HG02678 (cell line): ENCODE data around the gene STX8.

Experiments
- ATAC-seq: cut with Tn5 transposase; IDR thresholded peaks from one replicate; pipeline ENCODE4 v1.9.1; 2021; ENCODE audit warnings: mild to moderate bottlenecking, moderate library complexity; ENCODE audit not compliant: unreplicated experiment

The STX8 gene

DNA sequence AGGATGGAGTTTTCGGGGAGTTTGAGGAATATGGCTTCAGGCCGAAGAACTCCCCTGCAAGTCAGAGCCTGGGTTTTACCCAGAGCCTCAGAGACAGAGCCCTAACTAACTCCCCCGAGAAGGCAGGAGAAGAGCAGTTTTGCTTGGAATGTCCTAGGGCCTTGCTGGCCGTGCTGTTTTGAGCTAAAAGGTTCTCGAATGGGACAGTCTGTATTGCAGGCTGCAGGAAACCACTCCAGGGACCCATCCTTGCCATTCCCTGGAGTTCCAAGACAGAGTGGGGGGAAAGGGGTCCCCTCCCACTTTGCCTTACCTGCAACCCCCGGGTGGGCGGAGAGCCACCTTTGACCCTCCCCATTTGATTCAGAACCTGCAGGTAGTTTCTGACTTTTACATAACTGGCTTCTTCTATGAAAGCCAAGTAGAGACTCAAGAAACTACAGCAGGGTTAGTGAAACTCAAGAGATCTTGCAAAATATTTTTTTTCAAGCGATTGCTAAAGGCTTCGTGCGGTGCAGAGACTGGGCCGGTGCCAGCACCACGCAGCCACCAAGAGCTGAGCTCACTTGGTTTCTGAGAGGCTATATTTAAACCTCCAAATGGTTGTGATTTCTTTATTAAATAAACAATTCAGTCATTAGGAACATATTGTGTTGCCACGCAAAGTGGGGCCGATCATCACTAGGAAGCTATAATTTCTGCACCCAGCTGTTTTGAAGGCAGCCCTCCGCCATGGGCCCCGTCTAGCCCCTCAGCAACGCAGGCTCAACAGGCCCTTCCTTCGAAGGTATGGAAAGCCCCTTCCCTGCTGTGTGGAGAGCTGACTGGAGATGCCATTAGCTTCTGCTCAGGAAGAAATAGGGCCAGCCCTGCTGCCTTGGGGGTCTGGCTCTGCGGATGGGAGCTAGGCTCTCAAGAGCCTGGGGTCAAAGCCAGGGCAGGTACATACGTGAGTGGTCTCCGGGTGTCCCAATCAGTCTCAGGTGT is 331.3 kb downstream of the STX8 start:
- no peak for ATAC-seq

DNA sequence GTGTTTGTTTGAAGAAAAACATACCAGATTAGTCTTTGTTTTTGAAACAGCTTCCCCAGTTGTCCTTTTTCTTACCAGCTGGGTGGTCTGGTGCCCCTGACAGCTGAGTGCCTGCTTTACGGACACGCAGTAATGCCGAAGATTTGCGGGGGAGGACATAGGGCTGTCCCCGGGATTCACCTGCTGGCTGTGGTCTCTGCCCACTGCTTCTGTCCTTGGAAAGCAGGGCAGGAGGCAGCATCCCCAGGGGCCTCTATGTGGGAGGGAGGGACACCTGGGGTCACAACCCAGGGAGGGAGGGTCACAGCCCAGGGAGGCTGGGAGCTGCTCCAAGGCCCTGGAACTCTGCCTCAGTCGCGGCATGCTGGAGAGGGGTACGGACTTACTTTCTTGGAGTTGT is 332.6 kb downstream of the STX8 start:
- ATAC-seq, result no peak

DNA sequence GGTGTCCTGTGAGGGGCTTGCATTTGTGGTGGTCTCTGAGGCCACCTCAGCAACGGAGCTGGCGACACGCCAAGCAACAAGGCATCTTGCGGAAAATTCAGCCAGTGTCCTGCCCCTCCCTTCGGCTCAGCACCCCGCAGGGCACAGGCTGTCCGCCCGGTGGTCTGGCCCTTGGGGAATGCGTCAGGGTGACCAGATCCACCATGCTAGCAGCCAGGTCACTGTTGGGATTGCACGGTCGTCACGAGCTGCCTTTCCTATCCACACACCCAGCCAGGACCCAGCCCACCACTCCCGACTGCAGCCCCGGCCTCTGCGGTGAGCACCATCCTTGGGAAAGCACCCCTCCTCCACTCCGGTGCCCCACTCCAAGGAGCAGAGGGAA is 333.1 kb downstream of the STX8 start:
- ATAC-seq, result no peak

DNA sequence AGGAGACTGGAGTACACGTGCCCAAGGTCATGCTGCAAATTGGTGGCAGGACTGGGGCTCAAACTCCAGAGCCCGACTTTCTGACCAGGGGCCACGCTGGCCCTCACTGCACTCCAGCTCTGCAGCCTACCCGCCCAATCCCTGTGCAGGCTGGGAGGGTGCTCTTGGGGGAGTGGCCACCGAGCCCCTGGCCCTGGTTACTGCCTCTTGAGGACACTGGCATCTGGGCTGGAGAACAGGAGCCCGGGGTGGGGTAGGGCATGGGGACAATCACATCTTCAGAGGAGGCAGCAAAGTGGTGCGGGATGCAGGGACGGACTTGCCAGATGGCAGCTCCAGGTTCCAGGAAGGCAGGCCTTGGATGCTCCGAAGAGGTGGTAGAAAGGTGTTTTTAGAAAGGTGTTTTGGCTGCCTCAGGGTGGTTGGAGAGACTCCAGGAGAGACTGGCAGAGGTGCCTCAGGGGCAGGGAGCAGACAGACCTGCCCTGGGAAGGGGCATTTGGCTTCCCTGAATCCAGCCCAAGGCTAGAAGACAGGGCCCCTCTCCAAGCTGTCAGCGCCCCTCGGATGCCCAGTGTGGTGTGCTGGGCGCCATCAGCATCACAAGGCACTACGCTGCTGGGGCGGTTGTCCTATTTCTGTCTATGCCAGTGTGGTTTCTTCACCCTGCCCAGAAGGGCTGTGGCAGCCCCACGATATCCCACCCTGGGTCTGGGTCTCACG is 333.7 kb downstream of the STX8 start:
- ATAC-seq, result no peak

DNA sequence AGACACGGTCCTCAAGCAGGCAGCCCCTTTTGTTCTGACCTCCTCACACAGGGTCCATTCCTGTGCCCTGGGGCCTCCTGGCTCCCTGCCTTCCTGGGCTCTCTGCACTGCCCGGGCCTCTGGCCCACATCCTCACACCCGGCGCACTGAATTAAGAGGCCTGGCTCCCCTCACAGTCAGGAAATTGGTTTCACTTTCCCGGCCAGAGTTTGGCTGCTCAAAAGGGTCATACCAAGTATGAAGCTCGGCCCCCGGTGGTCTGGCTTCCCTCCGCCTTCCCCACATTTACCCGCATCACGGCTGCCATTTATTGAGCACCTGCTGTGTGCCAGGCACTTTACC is 334.3 kb downstream of the STX8 start:
- ATAC-seq, result no peak

DNA sequence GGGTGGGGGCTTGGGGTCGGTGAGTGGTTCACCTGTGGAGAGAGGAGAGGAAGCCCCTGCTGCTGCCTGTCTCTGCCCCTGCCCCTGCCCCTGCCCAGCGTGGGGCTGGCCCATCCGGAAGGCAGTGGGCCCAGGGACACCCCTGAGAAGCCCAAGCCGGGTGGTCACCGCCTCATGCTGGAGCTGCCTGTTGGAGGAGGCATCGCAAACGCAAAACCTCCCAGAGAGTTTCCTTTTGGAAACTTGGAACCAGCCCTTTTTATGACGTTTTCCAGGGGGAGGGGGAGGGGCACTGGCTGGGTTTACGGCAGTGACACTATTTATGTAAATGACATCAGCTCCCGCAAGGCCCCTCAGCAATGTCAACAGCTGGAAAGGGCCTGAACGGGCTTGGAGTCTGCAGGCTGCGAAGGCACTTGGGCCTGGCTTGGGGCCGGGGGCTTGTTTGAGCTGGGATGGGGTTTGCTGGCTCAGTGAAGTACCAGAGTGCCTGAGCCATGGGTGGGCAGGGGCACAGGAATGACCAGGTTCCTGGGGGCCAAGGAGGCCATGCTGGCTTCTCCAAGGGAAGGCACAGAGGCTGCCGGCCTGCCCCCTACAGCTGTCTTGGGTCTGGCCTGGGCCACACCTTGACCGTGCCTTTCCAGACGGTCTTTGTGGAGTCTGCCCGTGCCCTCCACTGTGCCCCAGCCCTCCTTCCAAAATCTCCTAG is 334.8 kb downstream of the STX8 start:
- no peak for ATAC-seq

DNA sequence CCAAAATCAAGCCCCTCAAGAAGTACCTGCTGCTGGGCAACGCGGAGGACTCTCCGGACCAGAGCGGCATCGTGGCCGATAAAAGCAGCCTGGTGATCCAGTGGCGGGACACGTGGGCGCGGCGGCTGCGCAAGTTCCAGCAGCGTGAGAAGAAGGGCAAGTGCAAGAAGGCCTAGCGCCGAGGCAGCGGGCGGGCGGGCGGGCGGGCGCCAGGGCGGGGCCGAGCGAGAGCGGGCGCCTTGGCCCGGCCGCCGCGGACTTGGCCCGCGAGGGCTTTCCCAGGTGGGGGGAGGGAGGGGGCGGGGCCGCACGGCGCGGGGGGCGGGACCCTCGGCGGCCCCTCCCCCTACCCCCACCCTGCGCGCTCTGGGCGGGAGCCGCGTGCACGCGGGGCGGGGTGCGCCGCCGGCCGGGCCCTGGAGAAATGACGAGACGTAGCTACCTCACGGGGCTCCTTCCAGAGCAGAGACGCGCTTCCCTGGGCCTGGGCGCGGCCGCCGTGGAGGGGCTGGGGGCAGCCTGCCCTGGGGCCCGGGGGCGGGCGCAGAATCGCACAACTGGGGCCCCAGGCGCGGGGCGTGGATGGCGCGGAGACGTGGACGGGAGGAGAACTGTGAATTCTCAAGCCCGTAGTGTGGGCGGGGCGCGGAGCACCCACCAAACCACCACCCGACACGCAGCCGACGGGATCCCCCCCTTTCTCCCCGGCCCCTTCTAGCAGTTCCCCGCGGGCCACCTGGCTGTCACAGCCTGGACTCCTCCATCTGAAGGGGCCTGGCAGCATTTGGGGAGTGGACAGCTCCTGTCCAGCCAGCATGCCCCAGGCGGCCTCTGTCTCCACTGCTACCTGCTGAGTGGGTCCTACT is 335.6 kb downstream of the STX8 start:
- peak; percentile 71 for ATAC-seq

DNA sequence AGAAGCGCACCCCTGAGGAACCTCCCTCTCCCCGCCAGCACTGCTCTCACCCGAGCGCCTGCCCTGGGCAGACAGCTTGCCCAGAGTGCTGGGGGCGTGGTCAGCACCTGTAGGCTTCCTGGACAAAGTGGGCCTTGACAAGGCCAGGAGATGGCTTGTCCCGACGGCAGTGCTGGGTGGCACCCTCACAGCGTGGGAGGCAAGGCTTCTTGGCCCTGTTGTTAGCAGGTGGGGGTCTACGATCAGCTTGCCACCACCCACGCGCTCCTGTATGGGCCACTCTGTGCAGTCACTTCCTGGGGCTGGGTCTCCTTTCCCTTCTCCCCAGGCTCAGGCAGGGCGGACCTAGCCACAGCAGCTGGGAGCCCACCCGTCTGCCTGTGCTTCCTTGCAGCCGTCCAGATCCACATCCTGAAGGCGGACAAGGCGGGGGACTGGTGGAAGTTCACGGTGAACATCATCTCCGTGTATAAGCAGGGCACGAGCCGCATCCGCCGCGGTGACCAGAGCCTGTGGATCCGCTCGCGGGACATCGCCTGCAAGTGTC is 336.3 kb downstream of the STX8 start:
- ATAC-seq, result no peak

DNA sequence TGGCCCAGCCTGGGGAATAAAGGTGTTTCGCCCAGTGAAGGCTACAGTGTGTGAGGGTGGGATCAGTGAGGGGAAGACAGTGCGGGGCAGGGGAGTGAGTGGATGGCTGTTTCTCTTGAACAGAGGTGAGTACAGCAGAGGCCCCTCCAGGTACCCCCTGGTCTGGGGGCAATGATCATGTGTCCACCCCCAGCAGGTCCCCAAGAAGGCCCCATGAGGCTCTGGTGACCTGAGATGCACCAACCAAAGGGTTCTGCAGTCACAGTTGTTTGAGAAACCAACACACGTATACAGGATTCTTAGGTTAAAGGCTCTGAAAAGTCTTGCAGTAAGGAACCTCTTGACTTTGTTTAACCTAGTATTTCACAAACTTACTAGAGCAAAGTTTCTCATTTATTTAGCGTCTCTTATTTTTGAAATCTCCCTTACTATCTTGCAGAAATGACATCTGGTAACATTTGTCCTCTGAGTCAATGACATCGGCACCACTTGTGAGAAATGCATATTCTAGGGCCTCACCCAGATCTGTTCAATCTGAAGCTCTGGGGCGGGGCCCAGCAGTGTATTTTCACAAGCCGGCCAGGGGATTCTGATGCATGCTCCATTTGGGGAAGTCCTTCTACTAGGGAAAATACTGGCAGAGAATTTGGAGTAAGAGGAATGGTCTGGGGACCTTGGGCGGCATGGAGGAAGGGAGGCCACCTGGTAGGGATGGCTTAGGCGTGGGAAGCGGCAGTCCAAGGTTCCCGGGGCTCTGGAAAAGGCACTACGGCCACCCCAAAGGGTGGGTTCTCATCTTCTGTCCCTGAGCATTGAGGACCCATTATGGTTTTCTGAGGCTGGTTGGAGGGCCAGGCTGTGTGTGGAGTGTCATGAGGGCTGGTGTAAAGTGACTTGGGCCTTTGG is 337.0 kb downstream of the STX8 start:
- ATAC-seq, result no peak

DNA sequence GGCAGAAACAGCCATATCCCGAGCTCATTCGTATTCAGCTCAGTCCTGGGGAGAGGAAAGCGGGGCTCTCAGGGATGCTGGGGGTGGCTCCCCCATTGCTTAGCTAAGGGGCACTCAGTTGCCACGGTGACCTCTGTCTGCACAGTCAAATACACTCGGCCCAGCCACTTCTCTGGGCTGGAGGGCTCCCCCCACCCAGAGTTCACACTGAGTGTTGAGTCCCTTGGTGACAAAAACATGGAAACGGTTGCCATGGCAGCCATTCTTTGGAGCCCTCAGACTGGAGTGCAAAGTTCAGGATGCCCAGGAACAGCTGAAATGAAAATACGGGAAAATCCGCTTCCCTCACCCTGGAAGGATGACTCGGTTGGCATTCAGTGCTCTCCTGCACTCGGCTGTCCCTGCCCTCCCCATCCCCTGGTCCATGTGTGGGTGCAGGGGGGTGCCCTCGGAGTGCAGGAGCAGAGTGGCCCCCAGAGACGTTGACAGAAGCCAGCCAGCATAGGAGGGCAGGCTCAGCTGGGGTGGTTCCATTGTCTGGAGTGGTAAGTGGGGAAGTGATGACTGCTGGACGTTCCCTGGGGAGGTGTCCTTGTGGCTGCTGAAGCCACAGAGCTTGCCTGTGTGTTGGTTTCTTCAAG is 337.8 kb downstream of the STX8 start:
- no peak for ATAC-seq

DNA sequence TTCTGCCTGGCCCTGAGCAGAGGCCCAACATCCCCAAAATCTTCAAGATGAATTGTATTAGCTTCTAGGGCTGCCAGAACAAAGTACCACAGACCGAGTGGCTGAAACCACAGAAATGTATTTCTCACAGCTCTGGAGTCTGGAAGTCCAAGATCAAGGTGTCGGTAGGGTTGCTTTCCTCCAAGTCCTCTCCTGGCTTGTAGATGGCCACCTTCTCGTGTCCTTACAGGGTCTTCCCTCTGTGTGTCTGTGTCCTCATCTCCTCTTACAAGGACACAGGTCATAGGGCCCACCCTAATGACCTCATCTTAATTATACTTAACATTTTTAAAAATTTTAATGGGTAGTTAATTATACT is 338.6 kb downstream of the STX8 start:
- no peak for ATAC-seq

DNA sequence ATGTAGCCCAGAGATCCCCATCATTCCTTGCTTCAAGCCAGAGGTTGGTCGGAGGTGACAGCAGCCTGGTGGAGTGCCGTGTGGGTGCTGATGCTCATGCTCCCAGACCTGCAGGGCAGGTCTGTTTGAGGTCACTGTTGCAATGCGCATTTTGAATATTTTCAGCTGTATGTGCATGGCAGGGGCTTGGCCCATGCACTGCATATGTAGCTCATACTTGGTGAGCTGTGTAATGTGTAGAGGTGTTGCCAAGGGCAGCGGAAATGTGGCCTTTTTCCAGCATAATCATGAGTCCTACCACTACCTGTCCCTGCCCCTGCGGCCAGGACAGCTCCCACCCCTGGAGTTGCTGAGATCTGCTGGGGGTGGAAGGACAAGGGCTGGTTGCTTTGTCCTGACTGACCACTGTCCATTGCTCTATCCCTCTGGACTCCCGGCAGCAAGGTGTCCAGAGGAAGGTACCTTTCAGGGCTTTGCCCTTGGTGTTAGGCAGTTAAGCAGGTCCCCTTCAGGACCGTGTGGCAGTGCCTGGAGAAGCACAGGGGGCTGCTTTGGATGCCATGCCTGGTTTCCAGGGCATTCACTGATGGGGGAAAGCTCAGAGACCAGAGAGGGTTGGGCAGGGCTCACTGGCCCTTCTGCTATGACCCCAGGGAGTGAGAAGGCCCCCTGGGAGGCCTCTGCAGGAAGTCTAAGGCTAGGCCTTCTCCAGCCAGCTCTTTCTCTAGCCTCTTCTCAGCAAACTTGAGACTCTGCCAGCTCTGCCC is 339.2 kb downstream of the STX8 start:
- no peak for ATAC-seq

DNA sequence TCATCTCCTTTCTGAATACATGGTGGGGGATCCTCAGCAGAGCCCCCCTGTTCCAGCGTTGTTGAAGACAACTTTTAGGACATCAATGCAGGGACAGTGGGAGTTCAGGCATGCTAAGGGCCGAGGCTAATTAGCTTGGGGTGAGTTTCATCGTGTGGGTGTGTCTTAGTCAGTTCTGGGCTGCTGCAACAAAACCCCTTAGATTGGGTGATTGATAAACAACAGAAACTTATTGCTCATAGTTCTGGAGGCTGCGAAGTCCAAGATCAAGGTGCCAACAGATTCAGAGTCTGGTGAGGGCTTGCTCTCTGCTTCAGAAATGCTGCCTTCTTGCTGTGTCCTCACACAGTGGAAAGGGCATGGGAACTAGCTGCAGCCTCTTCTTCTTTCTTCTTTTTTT is 340.3 kb downstream of the STX8 start:
- ATAC-seq, result no peak

DNA sequence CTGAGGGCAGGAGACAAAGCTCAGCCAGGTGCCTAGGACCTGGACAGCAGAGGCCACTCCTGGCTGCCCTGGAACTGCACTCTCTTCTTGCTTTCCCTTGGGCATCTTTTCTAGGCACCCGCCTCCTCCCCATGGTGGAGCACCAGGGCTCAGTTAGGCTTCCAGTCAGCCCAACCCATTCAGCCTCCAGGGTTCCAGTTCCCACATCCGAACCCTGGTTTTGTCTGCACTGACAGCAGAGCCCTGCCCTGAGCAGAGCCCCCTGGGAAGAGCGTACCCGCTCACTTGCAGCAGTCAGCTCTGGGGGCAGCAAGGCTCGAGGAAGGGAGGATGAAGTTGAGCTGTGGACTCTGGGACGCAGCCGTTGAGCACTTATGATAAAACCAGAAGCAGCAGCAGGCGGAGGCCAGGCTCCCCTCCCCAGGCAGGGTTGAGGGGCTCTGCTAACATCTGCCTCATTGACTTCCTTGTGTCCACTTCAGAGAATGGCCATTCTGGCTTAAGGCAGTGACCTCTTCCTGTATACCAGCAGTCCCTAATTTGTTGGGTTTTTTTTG is 341.2 kb downstream of the STX8 start:
- ATAC-seq, result no peak

DNA sequence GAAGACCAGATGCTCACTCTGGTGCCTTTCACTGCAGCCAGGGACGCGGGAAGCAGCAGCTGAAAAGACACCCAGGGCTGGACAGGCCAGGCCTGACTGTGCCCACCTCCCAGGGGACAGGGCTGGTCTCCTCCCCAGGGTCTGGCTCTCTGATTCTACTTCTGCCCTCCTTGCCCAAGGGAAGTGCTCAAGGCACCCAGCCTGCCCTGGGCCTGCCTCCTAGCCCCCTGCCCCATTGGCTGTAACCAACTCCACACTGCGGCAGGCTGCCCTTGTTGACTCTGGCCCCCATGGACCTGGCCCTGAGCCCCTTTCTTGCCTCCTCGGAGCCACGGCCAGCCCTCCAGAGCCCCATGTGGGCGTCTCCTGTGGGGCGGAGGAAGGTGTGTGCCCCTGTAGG is 341.9 kb downstream of the STX8 start:
- ATAC-seq, result no peak

DNA sequence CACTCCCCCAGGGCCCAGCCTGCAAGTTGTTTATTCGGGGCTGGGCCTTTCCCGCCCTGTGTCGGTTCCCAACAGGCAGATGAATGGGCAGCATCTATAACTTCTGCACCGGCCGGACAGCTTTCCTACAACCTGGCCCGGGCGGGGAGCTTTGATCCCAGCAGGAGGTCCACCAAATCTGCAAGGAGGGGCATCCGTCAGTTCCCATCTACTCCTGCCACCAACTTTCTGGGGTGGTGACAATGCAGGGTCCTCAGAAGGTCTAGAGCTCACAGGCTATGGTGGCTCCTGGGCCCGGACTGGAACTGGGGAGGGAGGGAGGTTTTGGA is 342.4 kb downstream of the STX8 start:
- no peak for ATAC-seq

DNA sequence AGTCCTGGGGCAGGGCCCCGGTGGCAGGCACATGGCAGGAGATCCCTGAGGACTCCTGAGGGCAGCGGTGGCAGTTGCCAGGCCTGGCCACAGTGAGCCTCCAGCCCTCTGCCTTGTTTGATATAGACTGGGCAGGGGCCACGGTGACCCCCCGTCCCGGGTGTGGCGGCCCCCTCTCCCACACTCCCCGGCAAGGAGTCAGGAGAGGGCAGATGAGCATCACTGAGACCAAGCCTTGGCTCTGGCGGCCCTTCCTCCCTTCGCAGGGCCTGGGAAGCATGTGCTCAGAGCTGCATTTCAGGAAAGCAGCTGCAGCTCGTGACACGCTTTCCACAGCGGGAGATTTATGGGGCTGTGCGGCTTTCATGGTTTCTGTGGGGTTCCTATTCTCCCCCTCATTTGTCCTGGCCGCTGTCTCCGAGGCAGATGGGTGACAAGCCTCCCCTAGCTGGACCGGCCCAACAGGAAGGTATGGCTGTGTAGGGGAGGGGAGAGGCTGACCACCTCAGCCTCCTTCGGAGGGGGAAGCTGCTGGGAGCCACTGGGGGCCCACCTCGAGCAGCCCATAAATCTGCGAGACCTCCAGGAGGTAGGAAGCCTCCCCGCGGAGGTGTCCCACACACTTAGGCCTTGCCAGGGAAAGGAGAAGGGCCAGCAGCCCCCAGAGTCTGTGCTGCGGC is 342.9 kb downstream of the STX8 start:
- ATAC-seq, result no peak

DNA sequence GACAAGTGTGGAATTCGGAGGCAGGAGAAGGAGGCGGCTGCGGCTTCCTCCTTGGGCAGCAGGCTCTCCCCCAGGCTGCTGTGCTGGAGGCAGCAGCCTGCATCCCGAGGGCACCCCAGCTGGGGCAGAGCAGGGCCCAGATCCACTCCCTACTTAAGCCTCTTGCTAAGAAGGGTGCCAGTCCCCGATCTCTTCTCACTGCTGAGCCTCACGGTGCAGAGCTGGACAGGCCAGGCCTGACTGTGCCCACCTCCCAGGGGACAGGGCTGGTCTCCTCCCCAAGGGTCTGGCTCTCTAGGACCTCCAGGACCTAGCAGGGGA is 343.5 kb downstream of the STX8 start:
- ATAC-seq, result no peak
